Measurements from ENCODE around the gene WASF2.
"Not testable (repeated sequence)": the region's sequence is repeated elsewhere in the genome, so short reads cannot be mapped to it uniquely, and the experiment has no call there.

Gene WASF2

DNA sequence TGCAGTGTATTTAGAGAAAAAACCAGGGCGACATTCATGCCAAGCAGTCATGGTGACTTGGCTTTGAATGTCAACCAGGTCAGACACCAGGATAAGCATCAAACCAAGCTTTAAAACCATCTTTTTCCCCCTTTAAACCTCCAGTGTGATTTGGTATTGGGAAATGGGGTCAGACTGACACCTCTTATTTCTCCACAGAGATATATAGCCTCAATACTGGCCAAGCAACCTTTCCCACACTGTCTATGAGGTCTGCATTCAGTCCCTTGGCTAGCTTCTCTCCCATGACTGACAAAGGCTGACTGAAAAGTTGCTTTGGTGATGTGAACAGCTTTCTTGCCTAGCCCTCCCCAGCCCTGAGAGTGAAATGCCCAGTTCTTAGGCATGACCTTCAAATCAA is 75.9 kb downstream of the WASF2 start:
- DNase-seq = no peak

DNA sequence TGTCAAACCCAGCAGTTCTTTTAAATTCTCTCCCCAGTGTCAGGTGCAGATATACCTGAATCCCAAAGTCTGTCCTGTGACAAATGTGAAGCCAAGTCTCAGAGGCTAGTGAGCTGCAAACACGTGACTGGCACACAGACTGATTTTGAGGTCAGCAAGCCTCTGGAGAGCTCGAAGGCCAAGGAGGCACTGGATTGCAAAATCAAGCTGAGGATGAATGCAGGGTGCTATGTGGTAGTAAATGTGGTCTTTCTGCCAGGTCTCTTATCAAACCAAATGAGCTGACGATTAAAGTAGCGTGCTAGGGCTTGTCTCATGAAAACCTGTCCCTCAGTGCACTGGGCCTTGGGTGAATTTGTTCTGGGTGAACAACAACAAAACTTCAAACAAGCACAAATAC is 77.0 kb downstream of the WASF2 start:
- no peak for DNase-seq

- no peak for DNase-seq
Observed at GRCh38 chr1:27412502-27412901, 77.5 kb downstream of the WASF2 start.

DNA sequence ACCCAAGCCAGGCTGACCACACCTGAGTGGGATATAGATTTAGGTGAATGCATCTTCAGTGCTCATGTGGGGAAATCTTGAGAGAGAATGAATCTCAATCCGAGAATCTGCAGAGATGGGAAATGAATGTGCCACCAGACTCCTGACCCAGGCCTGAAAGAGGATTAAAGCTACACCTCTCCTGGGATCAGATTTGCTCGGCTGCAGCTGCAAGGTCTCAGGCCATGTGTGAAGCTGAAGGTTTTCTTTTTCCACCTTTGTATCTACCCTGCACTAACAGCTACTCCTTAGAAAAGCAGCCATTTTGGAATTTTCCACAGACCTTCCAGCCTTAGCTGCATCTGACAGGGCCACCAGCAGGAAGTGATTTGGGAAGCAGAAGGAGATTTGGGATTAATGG is 79.3 kb downstream of the WASF2 start:
- no peak for DNase-seq

GRCh38 chr1:27409669-27410068 is 80.3 kb downstream of the WASF2 start:
- DNase-seq = no peak

DNA sequence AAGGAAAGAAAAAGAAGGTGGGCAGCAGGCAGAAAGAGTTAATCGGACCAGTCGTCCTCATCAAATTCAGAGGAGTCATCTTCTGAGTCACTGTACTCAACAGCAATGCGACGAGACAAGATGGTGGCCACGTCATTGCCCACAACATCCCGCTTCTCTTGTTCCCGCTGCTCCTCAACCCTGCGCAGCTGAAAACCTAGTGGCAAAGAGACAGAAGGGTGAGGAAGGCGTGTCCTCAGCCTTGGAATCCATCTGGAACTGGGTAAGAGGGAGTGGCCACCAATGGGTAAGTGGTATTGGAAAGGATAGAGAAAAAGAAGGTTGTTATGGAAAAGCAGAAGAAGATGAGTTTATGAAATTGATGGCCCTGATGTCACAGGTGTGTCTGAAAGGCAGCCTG is 81.8 kb downstream of the WASF2 start:
- no peak for DNase-seq

GRCh38 chr1:27406791-27407190 is 83.2 kb downstream of the WASF2 start:
- not testable (repeated sequence) for DNase-seq

- no peak for DNase-seq
Observed at GRCh38 chr1:27406362-27406680, 83.6 kb downstream of the WASF2 start.

DNA sequence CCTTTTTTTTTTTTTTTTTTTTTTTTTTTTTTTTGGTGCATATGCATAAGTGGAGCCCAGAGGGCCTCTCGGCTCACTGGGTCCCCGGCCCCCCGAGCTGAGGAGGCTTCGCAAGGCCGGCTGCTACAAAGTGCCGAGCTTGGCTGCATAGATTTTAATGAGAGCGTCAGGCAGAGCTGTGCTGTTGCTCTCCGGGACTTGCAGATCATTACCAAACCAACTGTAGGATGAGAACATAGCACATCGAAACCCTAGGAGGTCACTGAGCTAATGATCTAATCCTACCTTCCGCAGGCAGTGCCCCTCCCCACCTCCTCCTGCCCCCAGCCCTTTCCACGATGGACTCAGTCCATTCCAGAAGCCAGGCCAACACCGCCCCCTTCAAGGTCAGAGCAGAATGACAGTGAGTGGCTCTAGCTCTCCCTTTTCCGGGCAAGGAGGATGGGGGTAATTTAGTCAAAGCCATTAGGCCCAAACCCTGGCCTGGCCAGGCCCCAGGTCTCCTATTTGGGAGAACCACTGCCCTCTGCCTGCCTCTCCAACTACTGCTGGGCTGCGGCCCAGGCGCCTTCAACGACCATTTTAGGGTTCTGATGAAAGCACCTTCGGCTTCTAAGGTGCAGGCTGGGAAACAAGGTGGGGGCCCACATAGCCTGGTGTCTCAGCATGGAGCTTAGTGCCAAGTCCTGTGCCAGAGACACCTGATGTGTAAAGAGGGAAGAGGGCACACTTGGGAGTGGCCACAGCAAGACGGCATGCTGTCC is 84.2 kb downstream of the WASF2 start:
- DNase-seq = not testable (repeated sequence)

DNA sequence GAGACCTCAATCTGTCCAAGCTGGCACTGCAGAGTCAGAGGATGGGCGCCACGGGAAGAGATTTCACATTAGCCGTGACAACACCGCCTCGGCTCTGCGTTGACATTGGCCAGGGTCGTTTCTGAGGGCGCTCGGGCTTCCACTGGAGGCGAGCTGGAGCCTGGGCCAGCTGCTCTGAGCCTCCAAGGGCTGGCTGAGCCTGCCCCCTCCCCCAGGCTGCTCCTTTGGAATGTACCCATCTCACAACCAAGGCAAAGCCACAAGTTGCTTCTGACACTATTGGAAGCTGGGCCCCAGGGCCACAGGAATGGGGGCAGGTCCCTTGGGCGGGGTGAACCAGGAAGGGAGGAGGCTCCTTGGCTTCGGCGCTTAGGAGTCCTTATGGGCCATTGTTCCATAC is 84.9 kb downstream of the WASF2 start:
- DNase-seq = no peak

DNA sequence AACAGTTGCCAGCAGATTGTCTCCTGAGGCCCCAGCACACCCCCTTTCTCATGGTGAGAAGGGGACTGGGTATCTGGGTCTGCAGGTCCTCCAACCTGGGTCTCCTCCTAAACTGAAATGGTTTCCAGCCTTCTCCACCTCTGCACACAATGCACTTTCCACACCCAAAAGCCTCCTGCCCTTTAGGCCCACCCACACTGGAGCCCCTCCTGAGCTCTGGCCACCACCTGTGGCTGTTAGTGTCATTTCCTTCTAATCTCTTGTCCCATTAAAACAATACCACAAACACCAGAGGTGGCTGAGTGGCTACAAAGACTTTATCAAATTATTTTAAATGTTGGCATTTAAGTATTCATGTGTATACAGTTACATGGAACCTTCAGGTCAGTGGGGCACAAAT is 86.0 kb downstream of the WASF2 start:
- DNase-seq = no peak

GRCh38 chr1:27403065-27403726 is 86.8 kb downstream of the WASF2 start:
- DNase-seq = peak in 1 of 2 experiments; percentile 12

DNA sequence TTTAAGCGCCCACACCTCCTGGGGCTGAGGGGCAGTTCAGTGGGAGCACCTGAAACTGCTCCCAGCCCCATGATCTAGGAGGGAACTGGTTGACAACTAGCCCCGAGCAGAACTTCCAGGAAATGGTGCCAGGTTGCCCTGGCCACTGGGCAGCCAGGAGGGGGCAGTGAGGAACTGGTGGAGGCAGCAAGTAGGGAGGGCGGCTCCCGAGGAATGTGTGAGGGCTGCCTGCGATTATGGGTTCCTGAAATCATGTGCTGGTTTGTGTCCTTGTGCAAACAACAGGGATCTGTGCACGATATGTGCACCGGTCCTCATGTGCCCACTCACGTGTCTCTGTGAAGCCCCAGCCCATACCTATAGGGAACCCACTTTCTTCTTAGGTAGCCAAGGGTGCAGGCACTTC is 87.6 kb downstream of the WASF2 start:
- DNase-seq = no peak

GRCh38 chr1:27400963-27401341 is 89.0 kb downstream of the WASF2 start:
- DNase-seq = no peak

DNA sequence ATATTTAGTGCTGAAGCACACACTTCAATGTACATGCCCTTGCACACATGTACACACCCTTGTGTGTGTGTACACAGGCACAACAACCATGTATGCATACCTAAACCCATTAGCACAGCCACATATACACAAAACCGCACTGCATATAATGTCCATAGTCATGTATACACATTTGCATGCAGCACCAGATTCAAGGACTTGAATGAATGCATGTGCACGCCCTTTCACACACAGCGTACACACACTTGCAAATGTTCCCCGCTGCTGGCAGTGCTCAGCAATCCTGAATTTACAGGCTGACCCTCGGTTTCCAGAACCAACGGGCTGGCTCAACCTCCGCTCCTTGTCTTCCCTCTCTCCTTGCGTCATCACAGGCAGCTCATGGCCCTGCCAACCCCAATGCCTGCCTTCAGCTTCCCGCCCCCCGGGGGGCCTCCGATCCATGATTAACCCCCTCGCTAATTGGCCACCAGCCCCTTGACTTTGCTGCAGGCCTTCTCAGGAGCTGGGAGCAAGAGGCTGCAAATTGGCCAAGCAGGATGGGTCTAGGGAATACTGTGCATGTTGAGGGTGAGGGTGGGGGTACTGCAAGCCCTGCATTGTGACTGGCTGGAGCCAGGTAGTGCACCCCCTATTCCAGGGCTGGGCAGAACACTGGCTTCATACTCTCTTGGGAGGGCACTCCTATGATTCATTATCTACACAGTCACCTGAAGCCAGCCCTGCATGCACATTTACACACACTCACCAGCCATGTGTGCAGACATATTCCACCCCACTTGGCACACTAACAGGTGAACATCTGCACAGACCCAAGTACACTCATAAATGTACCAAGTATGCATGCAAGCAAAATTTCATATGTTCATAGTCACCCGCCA is 89.6 kb downstream of the WASF2 start:
- DNase-seq = no peak

DNA sequence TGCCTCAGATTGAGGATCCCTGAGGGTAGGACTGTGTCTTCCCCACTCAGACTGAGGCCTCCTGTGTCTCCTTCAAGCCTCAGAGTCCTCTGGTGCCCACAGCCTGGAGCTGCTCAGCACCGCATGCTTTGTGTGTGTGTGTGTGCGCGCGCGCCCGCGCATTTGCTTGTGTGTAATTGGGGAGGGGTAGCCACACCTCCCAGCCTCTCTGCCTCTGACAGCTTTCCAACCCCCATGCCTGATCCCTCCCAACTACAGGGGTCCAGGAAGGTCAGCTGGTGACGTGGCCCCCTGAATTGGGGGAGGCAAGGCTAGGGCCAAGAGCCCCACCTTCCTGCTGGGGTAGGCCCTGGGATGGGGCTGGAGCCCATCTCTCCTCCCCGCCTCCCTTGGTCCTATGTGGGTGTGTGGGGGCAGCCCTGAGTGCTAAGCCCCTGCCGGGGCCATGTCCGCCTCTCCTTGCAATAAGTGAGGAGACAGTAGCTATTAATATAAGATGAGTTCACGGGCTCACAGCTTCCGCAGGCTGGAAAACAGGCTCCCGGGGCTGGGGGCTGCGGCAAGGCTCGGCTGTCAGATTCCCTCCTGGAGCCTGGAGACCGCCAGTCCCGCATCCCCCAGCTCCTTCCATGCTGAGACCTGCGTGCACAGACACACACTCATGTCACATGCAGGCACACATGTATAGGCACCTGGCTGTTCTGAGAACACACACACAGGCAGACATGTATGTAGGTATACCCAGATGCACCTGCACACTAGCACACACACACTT is 90.5 kb downstream of the WASF2 start:
- no peak for DNase-seq

DNA sequence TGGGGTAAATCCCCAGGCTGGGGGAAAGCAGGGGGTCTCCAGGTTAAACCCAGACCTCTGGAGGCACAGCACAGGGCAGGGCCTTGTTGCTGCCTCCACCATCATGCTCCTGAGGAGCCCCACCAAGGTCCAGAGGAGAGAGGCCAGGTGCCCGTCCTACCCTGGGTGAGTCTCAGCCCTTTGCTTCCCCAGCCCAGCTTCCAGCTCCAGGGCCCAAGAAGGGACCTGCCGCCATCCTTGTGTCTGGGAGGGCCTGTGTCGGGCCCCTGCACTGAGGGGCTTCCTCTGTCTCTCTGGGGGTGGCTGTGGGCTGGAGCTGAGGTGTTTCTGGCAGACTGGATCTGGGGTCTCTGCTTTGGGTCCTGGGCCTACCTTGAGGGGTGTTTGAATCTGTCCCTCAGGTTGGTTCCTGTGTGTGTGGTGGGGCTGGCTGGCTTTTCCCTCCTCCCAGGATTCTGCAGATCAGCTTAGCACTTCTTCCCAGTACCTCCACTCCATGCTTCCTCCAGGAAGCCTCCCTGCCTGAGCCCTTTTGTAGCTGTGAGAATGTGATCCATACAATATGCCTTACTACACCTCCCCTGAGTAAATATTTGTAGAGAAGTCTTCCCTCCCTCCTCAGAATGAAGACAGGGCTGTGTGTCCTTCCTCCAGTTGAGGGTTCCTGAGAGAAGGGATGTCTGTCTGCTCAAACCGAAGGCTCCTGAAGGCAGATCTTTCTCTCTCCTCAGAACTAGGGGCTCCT is 91.4 kb downstream of the WASF2 start:
- no peak for DNase-seq

- no peak for DNase-seq
Observed at GRCh38 chr1:27397749-27398148, 92.2 kb downstream of the WASF2 start.

- no peak for DNase-seq
Observed at GRCh38 chr1:27397110-27397509, 92.9 kb downstream of the WASF2 start.

- peak; percentile 67 to 72 for DNase-seq
Observed at GRCh38 chr1:27395441-27396195, 94.3 kb downstream of the WASF2 start.

GRCh38 chr1:27394925-27395324 is 95.0 kb downstream of the WASF2 start:
- no peak for DNase-seq

DNA sequence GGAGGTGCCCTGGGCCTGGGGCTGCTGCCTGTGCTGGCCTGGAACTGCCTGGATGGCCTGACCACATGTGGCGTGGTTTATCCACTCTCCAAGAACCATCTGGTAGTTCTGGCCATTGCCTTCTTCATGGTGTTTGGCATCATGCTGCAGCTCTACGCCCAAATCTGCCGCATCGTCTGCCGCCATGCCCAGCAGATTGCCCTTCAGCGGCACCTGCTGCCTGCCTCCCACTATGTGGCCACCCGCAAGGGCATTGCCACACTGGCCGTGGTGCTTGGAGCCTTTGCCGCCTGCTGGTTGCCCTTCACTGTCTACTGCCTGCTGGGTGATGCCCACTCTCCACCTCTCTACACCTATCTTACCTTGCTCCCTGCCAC is 95.7 kb downstream of the WASF2 start:
- no peak for DNase-seq
